Metanephros (tissue), 2 donors: ENCODE results near the gene PI4K2B. TPM values are rescaled to one million over a fixed set of nuclear protein-coding genes. Genes with fewer than 3 reads are reported as not detected.

Source experiments
- small RNA-seq: library from RNA; depleted of rRNA; stranded (forward); fragments of <200 nt; gene quantifications from one replicate; pipeline ENCODE3, GENCODE V24; 2014; ENCODE audit warnings: low replicate concordance
- total RNA-seq: library from RNA; depleted of rRNA; stranded (reverse); fragments of >200 nt; gene quantifications from one replicate; pipeline ENCODE4 v1.2.3, GENCODE V29; 2014

The PI4K2B gene
- 11.2 TPM for total RNA-seq

GRCh38 chr4:25233737-25234389 is at the start of gene PI4K2B:
Gene PI4K2B, plus strand, starts transcription at chr4:25234033. Its CDS starts 131 bp downstream, at chr4:25234164.

GRCh38 chr4:25312496-25313200 is 78.8 kb downstream of the PI4K2B start, which contains the start of gene ZCCHC4:
Gene ZCCHC4, plus strand, starts transcription at chr4:25312774. Its CDS starts 36 bp downstream, at chr4:25312810.

Small RNA genes lying within 50 kb of the gene (small RNA-seq; reads per million reads assigned to genes)
- gene RF00004: not detected

Other genes with a start within 250 kb of the PI4K2B start
- gene LGI2, start 203.1 kb upstream of the PI4K2B start, total RNA-seq: 15.5 TPM
- gene SEPSECS, start 73.6 kb upstream of the PI4K2B start, total RNA-seq: 21.5 TPM
- 20.1 TPM for gene ZCCHC4, start 78.7 kb downstream of the PI4K2B start, total RNA-seq
- 36.8 TPM for gene ANAPC4, start 143.2 kb downstream of the PI4K2B start, total RNA-seq